Stimulated activated CD8-positive, alpha-beta memory T cell treated with anti-CD3 and anti-CD28 coated beads, Interleukin-2, amount 100 ng/mL, for 48 hours (primary cell): Measurements from ENCODE around the gene KIRREL3.

Source experiments
- DNase-seq, 2 donors: peaks; one replicate each; pipeline ENCODE4 v3.0.0-alpha.2; 2020; ENCODE audit warnings: low read depth in 2 of 2

The KIRREL3 gene

GRCh38 chr11:126669416-126669815, 331.2 kb downstream of the KIRREL3 start:
- no peak for DNase-seq

DNA sequence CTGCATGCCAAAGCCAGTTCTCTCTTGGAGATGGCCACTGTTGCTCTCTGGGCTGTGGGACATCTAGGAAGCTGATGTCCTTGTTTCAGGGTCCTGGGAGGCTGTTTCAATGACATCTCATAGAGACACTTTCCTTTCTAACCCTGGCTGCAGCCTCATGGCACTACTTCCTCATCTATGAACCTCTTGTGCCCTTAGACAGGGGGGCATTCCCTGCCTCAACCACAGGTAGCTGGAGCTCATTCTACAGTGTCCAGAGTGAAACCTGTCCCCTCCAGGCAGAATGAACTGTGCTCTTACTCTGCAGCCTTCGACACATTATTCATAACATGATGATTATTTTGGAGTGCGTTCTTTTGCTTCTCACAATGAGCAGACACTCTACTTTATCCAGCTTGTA, 335.9 kb downstream of the KIRREL3 start:
- no peak for DNase-seq

DNA sequence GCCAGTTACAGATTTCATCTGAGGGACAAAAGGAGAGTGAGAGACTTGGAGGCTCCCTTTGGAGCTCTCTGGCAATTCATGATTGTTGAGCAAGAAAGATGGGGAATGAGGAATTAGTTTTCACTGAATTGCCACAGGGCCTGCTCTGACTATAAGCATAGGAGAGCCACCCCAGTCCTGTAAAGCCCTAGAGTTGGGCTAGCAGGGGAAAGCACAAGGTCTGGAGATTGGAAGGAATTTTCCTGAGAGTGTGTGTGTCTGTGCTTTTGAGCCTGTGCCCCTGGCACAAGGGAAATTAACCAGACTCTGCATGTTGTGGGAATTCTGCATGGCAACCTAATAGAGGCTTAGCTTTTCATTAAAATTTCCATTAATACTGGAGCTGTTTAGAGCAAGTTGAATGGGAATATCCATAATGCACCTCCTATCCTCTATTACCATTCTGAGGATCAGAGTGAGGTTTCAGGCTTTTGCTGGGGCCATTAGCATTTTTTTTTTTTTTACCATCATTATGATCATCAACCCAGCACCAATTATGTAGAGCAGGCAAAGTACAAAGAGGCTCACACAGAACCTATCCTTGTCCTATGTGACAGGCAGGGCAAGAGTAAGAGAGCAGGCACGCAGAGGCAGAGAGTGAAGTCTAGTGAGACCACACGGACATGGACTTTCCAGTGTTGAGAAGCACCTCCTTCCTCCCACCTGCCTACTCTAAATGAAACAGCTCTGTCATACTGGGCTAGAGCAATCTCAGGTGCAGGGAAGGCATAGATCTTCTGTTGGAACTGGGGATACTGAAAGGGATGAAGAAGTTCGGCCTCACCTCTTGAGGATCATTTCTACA, 336.6 kb downstream of the KIRREL3 start:
- DNase-seq, result no peak

DNA sequence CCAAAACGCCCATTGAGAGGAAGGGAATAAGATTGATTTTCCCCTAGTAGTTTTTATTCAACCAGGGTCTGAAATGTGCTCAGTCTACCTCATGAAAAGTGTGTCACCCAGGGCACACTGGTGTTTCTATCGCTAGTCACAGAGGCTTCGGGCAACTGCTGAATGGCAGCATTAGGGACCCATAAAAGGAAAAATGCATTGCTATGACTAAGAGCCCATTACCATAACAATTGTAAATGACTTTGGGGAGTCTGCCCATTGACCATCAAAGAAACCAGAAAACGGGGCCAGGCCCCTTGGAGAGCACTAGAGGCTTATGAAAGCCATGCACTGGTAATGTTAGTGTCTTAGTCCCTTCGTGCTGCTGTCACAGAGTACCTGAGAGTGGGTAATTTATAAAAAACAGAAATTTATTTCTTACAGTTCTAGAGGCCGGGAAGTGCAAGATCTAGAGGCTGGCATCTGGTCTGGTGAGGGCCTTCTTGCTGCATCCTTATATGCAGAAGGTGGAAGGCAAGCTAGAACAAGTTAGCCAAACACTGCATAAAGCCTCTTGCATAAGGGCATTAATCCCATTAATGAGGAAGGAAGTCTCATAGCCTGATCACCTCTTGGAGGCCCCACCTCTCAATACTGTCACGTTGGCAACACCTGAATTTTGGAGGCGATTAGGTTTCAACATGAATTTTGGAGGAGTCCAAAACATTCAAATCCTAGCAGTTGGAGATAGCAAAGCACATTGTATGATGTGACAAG, 338.4 kb downstream of the KIRREL3 start:
- no peak for DNase-seq

DNA sequence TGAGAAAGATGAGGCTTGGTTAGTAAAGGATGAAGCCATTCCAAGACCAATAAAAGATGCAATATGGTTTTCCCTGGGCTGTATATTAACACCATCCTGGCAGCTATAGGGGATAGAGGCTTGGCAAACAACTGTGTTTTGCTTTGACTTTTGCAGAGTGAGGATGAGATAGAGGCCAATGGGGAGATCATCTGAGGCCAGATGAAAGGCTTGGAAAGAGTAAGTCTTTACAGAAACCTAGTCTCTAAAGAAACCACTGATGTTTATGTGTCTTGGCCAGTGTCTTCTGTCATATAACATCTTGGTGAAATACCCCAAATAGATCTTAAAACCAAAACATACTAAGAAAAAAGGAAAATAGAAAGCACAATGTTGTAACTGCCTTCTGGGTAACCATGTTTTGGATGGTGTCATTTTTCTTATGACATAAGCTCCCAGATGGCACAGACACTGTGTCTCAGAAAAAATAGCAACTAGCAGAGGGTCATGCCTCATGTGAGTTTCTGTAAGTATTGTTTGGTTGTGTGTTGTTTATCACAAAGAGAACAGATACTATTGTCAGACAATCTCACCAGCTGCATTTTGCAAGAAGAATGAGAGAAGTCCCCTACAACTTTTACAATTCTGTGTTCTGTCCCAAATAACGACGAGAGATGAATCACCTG, 339.7 kb downstream of the KIRREL3 start:
- DNase-seq, result no peak

- DNase-seq, result no peak
These were observed 340.2 kb downstream of the KIRREL3 start for GRCh38 chr11:126660321-126660720.

GRCh38 chr11:126658306-126659056, 342.1 kb downstream of the KIRREL3 start:
- no peak for DNase-seq

- DNase-seq, result no peak
These were observed 344.8 kb downstream of the KIRREL3 start for GRCh38 chr11:126655807-126656128.

DNA sequence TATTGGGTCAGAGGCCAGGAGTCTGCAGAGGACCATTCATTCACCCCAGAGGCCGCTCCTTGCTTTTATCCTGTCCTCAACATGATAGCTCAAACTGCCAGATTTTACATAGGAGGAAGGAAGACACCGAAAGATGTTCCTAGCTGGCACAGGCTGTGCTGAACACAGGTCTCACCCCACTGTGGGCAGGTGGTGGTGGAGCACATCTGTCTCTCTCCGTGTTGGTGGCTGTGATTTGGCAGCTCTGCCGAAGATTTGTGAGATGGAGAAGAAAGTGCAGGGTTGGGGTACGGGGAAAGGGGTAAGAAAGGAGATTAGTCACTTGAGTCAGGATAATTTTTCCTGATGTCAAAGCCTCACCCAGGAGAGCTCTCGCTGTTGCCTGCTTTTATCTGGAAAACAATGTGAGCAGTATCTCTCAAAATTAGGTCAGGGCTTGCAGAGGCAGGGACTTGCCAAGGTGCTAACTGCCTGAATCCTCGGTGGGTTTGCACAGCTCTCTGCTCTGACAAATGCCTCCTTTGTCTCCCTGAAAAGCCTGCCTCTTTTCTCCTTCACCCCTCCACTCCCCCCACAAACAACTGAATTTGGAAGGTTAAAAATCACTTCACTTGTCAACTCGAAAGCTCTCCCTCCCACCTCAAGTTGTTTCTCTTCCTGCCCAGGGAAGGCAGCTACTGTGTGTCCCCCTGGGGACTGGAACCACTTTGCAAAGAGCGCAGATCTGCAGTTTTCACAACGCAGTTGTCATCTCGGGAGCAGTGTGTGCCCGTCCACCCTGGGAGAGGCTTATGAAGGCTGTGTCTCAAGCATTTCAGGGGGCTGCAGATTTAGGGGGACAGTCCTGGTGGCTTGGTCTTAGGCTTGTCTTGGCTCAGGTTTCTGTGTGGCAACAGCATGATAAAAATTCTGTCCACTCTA, 345.4 kb downstream of the KIRREL3 start:
- DNase-seq, result no peak

- no peak for DNase-seq
These were observed 347.5 kb downstream of the KIRREL3 start for GRCh38 chr11:126653040-126653439.

GRCh38 chr11:126647735-126648134, 352.8 kb downstream of the KIRREL3 start:
- DNase-seq, result no peak

- DNase-seq, result no peak
These were observed 353.6 kb downstream of the KIRREL3 start for GRCh38 chr11:126646701-126647557.

DNA sequence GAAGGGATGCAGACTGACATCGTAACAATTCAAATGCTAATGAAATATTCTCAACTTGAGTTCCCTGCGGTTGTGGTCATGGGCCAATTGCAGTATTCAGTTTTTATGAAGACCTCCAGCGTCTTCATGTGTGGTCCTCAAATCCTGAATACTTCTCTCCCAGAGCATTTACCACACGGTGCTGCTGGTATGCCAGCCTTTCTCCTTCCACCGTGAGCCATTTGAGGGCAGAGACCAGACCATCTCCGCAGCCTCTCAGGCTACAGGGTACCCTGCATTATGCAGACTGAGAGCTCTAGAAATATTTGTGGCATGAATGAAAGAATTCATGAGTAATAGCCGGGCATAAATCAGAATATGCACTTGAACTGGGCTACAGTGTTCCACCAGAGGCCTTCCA, 355.4 kb downstream of the KIRREL3 start:
- DNase-seq, result no peak

- DNase-seq, result no peak
These were observed 360.4 kb downstream of the KIRREL3 start for GRCh38 chr11:126640186-126640585.

GRCh38 chr11:126639692-126640091, 360.9 kb downstream of the KIRREL3 start:
- no peak for DNase-seq

GRCh38 chr11:126638648-126639047, 361.9 kb downstream of the KIRREL3 start:
- no peak for DNase-seq

- DNase-seq, result no peak
These were observed 362.8 kb downstream of the KIRREL3 start for GRCh38 chr11:126637795-126638175.

- no peak for DNase-seq
These were observed 363.4 kb downstream of the KIRREL3 start for GRCh38 chr11:126636911-126637794.

- no peak for DNase-seq
These were observed 365.1 kb downstream of the KIRREL3 start for GRCh38 chr11:126635511-126635910.
